ENCODE data around the gene ATG14.

- no peak for TF ChIP-seq MAFK (conservative IDR thresholded peaks at IDR 0.05 in 1 of 2, IDR thresholded peaks at IDR 0.05 in 1 of 2; ENCODE audit: low read length in 2 of 2)
- no peak for TF ChIP-seq FOXP4 (CRISPR knock-in tag; IDR thresholded peaks at IDR 0.05)
- no peak for TF ChIP-seq EZH2 (conservative IDR thresholded peaks at IDR 0.05; ENCODE audit: low read depth, low read length)
- TF ChIP-seq E2F1 (CRISPR knock-in tag; IDR thresholded peaks at IDR 0.05) = no peak
- TF ChIP-seq UBTF (CRISPR knock-in tag; IDR thresholded peaks at IDR 0.05) = no peak
- TF ChIP-seq CTCF (CRISPR knock-in tag; IDR thresholded peaks at IDR 0.05) = no peak
- no peak for TF ChIP-seq ARNT (IDR thresholded peaks at IDR 0.05)
These were observed 45.9 kb upstream of the ATG14 start for GRCh38 chr14:55457496-55457895.

Data from HepG2 (cell line).